ENCODE measurements around the gene ADAP1.

DNA sequence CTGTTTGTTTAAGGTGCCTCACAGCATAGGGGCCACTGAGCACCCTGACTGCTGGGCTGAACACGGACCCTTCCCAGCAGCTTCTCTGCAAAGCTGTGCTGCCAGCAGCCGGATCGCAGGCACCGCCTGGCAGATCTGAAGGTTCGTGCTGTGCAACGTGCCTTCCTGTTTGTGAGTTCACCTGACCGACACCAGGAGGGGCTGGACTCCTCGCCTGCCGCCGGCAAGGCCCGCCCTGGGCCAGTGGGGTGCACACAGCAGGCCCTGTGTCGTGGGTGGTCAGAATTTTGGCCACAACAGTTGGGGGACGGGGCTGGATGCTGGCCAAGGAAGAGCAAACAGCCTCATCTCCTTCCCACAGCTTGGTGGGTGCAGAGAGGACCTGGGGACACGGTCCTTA is 41.1 kb upstream of the ADAP1 start:
- TF ChIP-seq, protein P1, sequence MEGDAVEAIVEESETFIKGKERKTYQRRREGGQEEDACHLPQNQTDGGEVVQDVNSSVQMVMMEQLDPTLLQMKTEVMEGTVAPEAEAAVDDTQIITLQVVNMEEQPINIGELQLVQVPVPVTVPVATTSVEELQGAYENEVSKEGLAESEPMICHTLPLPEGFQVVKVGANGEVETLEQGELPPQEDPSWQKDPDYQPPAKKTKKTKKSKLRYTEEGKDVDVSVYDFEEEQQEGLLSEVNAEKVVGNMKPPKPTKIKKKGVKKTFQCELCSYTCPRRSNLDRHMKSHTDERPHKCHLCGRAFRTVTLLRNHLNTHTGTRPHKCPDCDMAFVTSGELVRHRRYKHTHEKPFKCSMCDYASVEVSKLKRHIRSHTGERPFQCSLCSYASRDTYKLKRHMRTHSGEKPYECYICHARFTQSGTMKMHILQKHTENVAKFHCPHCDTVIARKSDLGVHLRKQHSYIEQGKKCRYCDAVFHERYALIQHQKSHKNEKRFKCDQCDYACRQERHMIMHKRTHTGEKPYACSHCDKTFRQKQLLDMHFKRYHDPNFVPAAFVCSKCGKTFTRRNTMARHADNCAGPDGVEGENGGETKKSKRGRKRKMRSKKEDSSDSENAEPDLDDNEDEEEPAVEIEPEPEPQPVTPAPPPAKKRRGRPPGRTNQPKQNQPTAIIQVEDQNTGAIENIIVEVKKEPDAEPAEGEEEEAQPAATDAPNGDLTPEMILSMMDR (IDR thresholded peaks at IDR 0.05), result no peak
- no peak for TF ChIP-seq POLR2AphosphoS5 (IDR thresholded peaks at IDR 0.05)
- TF ChIP-seq POLR2A (IDR thresholded peaks at IDR 0.05), result no peak

Data from transverse colon (tissue), 4 donors.